Iris pigment epithelial cell (primary cell): ENCODE data around the gene SLC48A1.
"Not testable (repeated sequence)": the region's sequence is repeated elsewhere in the genome, so short reads cannot be mapped to it uniquely, and the experiment has no call there.

Source experiments
- DNase-seq: peaks from one replicate; pipeline ENCODE4 v3.0.0-alpha.2; 2011; ENCODE audit warnings: low read depth

The SLC48A1 gene

GRCh38 chr12:47793015-47793681, 20.1 kb downstream of the SLC48A1 start:
- no peak for DNase-seq

- no peak for DNase-seq
Measured at GRCh38 chr12:47794679-47795078, 21.6 kb downstream of the SLC48A1 start.

- DNase-seq, result no peak
Measured at GRCh38 chr12:47795121-47795813, 22.2 kb downstream of the SLC48A1 start.

- no peak for DNase-seq
Measured at GRCh38 chr12:47795814-47796411, 22.9 kb downstream of the SLC48A1 start.

GRCh38 chr12:47797441-47797840, 24.4 kb downstream of the SLC48A1 start:
- no peak for DNase-seq

GRCh38 chr12:47798382-47798948, 25.4 kb downstream of the SLC48A1 start:
- no peak for DNase-seq

- no peak for DNase-seq
Measured at GRCh38 chr12:47799357-47799955, 26.4 kb downstream of the SLC48A1 start.

GRCh38 chr12:47800582-47800981, 27.5 kb downstream of the SLC48A1 start:
- no peak for DNase-seq

- no peak for DNase-seq
Measured at GRCh38 chr12:47801170-47801903, 28.3 kb downstream of the SLC48A1 start.

GRCh38 chr12:47801904-47802246, 28.8 kb downstream of the SLC48A1 start:
- no peak for DNase-seq

- DNase-seq, result no peak
Measured at GRCh38 chr12:47802312-47802711, 29.3 kb downstream of the SLC48A1 start.

GRCh38 chr12:47803191-47803875, 30.3 kb downstream of the SLC48A1 start:
- DNase-seq, result no peak

- no peak for DNase-seq
Measured at GRCh38 chr12:47804171-47804570, 31.1 kb downstream of the SLC48A1 start.

GRCh38 chr12:47805417-47805816, 32.4 kb downstream of the SLC48A1 start:
- peak; percentile 51 for DNase-seq

- no peak for DNase-seq
Measured at GRCh38 chr12:47807338-47807737, 34.3 kb downstream of the SLC48A1 start.

GRCh38 chr12:47808050-47808449, 35.0 kb downstream of the SLC48A1 start:
- peak; percentile 76 for DNase-seq

GRCh38 chr12:47808574-47809365, 35.7 kb downstream of the SLC48A1 start:
- DNase-seq, result peak; percentile 62

- DNase-seq, result not testable (repeated sequence)
Measured at GRCh38 chr12:47809518-47809917, 36.5 kb downstream of the SLC48A1 start.

- no peak for DNase-seq
Measured at GRCh38 chr12:47811072-47811396, 38.0 kb downstream of the SLC48A1 start.

GRCh38 chr12:47811581-47812484, 38.8 kb downstream of the SLC48A1 start:
- peak; percentile 80 for DNase-seq
